PC-3 (cell line): ENCODE data around the gene KCNQ5.

Source experiments
- CTCF ChIP-seq: fragments of 300-600 bp; sonication (generic); conservative IDR thresholded peaks from 2 replicates; pipeline ENCODE4 v1.5.1; 2017; ENCODE audit warnings: antibody characterized with exemption, low read depth, mild to moderate bottlenecking, low read length
- EZH2 ChIP-seq: fragments of 300-600 bp; sonication (generic); IDR thresholded peaks from one replicate; pipeline ENCODE4 v1.6.1; 2017; ENCODE audit warnings: antibody characterized with exemption, mild to moderate bottlenecking, low read length; ENCODE audit not compliant: unreplicated experiment

- TF ChIP-seq CTCF (no peak), EZH2 (no peak)
These were observed 107.0 kb downstream of the KCNQ5 start for GRCh38 chr6:72728706-72729343.
